Jurkat, Clone E6-1 (cell line): ENCODE measurements around the gene CDC42EP5.
"Not testable (repeated sequence)": the region's sequence is repeated elsewhere in the genome, so short reads cannot be mapped to it uniquely, and the experiment has no call there.

Experiments
- DNase-seq: peaks from one replicate; pipeline ENCODE4 v3.0.0-alpha.2; 2011; ENCODE audit warnings: low read depth, low spot score
- H3K4me3 ChIP-seq: 2 replicates; pipeline ENCODE4 v1.5.1; 2011; ENCODE audit warnings: mild to moderate bottlenecking, low read length, control low read depth, moderate library complexity

CDC42EP5 gene

GRCh38 chr19:54493056-54493455, 20.0 kb upstream of the CDC42EP5 start:
- not testable (repeated sequence) for DNase-seq
- H3K4me3 ChIP-seq = peak overlapping the region; percentile 44

GRCh38 chr19:54492568-54492967, 19.5 kb upstream of the CDC42EP5 start:
- DNase-seq = no peak
- no peak overlapping the region for H3K4me3 ChIP-seq

- no peak overlapping the region for H3K4me3 ChIP-seq
- DNase-seq = no peak
These were observed 16.7 kb upstream of the CDC42EP5 start for GRCh38 chr19:54489766-54490165.

- H3K4me3 ChIP-seq = no peak overlapping the region
- no peak for DNase-seq
These were observed 16.2 kb upstream of the CDC42EP5 start for GRCh38 chr19:54489341-54489740.

GRCh38 chr19:54485851-54486250, 12.8 kb upstream of the CDC42EP5 start:
- DNase-seq = no peak
- no peak overlapping the region for H3K4me3 ChIP-seq

GRCh38 chr19:54484451-54484850, 11.4 kb upstream of the CDC42EP5 start:
- no peak overlapping the region for H3K4me3 ChIP-seq
- DNase-seq = no peak

GRCh38 chr19:54482889-54483288, 9.8 kb upstream of the CDC42EP5 start:
- no peak for DNase-seq
- no peak overlapping the region for H3K4me3 ChIP-seq

- H3K4me3 ChIP-seq = no peak overlapping the region
- peak; percentile 25 for DNase-seq
These were observed 8.3 kb upstream of the CDC42EP5 start for GRCh38 chr19:54481326-54481930.

GRCh38 chr19:54480051-54480450, 7.0 kb upstream of the CDC42EP5 start:
- no peak overlapping the region for H3K4me3 ChIP-seq
- DNase-seq = no peak

- H3K4me3 ChIP-seq = no peak overlapping the region
- peak; percentile 48 for DNase-seq
These were observed 5.7 kb upstream of the CDC42EP5 start for GRCh38 chr19:54478677-54479266.

- no peak overlapping the region for H3K4me3 ChIP-seq
- no peak for DNase-seq
These were observed 4.6 kb upstream of the CDC42EP5 start for GRCh38 chr19:54477650-54478049.

GRCh38 chr19:54475706-54476105, 2.6 kb upstream of the CDC42EP5 start:
- DNase-seq = no peak
- no peak overlapping the region for H3K4me3 ChIP-seq

- no peak for DNase-seq
- H3K4me3 ChIP-seq = no peak overlapping the region
These were observed 836 bp upstream of the CDC42EP5 start for GRCh38 chr19:54473892-54474372.

GRCh38 chr19:54470991-54471782, 1.9 kb downstream of the CDC42EP5 start:
- no peak for DNase-seq
- no peak overlapping the region for H3K4me3 ChIP-seq

GRCh38 chr19:54470276-54470887, 2.7 kb downstream of the CDC42EP5 start:
- no peak overlapping the region for H3K4me3 ChIP-seq

GRCh38 chr19:54469496-54469934, 3.6 kb downstream of the CDC42EP5 start:
- no peak for DNase-seq
- H3K4me3 ChIP-seq = no peak overlapping the region

More at GRCh38 chr19:54470276-54470887, 2.7 kb downstream of the CDC42EP5 start:
- no peak for DNase-seq

GRCh38 chr19:54466110-54466480, 7.0 kb downstream of the CDC42EP5 start:
- DNase-seq = not testable (repeated sequence)

GRCh38 chr19:54465426-54466109, 7.5 kb downstream of the CDC42EP5 start:
- no peak for DNase-seq
- H3K4me3 ChIP-seq = no peak overlapping the region

More at GRCh38 chr19:54466110-54466480, 7.0 kb downstream of the CDC42EP5 start:
- not testable (repeated sequence) for H3K4me3 ChIP-seq
